Panc1 (cell line): ENCODE measurements around the gene DPEP2NB. TPM values are rescaled to one million over a fixed set of nuclear protein-coding genes. Genes with fewer than 3 reads are reported as not detected.

Experiments
- ATAC-seq: fragments of 200-7000 bp; cut with Tn5 transposase; 2 replicates; pipeline ENCODE4 v1.9.1; 2020; ENCODE audit warnings: mild to moderate bottlenecking, moderate library complexity
- BruUV-seq: library from RNA; stranded (reverse); fragments of 400-500 nt; replicated peaks from 2 replicates; lab custom pipeline; 2021; lab: Mats Ljungman, UMichigan
- CTCF ChIA-PET: fragments of 300-600 bp; sonication (Branson Sonifier 250); formaldehyde crosslinking; loops from one replicate; lab custom pipeline; 2022; ENCODE audit warnings: antibody characterized with exemption; lab: Charles Lee
- POLR2A ChIA-PET: fragments of 300-600 bp; sonication (Branson Sonifier 250); formaldehyde crosslinking; loops from one replicate; lab custom pipeline; 2022; ENCODE audit warnings: antibody characterized with exemption; lab: Charles Lee
- DNase-seq: peaks from one replicate; pipeline ENCODE4 v3.0.0-alpha.2; 2010; ENCODE audit warnings: low read depth, low spot score
- H3K27ac ChIP-seq: 2 replicates; pipeline ENCODE4 v1.5.1; 2011; ENCODE audit warnings: mild to moderate bottlenecking, low read length, inconsistent platforms
- H3K27me3 ChIP-seq: fragments of 200-500 bp; sonication (Bioruptor generic); 2 replicates; pipeline ENCODE4 v1.6.0; 2014; ENCODE audit warnings: low read length, inconsistent platforms; ENCODE audit not compliant: control insufficient read depth, insufficient read depth
- H3K36me3 ChIP-seq: fragments of 200-500 bp; sonication (Bioruptor generic); 2 replicates; pipeline ENCODE4 v1.5.1; 2014; ENCODE audit warnings: inconsistent platforms, mild to moderate bottlenecking, low read length, moderate library complexity; ENCODE audit not compliant: control insufficient read depth, insufficient read depth
- H3K4me1 ChIP-seq: 2 replicates; pipeline ENCODE4 v1.5.1; 2011; ENCODE audit warnings: inconsistent platforms, mild to moderate bottlenecking, low read length, moderate library complexity; ENCODE audit not compliant: control insufficient read depth, insufficient read depth
- H3K4me3 ChIP-seq, 2 experiments: 2 replicates each; pipeline ENCODE4 v1.5.1; 2011 to 2012; ENCODE audit warnings: low read depth in 2 of 2, low read length in 2 of 2, mild to moderate bottlenecking in 2 of 2, inconsistent platforms in 1 of 2, moderate library complexity in 1 of 2
- H3K9me3 ChIP-seq: fragments of 200-500 bp; sonication (Bioruptor generic); 2 replicates; pipeline ENCODE4 v1.5.1; 2014; ENCODE audit warnings: low read depth, mild to moderate bottlenecking, inconsistent platforms, low read length, moderate library complexity; ENCODE audit not compliant: control insufficient read depth, insufficient read depth
- CTCF ChIP-seq: fragments of 450-650 bp; IDR thresholded peaks from 2 replicates; pipeline ENCODE4 v1.5.1; 2017; ENCODE audit warnings: mild to moderate bottlenecking
- POLR2AphosphoS5 ChIP-seq: IDR thresholded peaks from 2 replicates; pipeline ENCODE4 v1.6.1; 2012; ENCODE audit warnings: mild to moderate bottlenecking, low read depth, low read length, moderate library complexity
- REST ChIP-seq, 2 experiments: IDR thresholded peaks; 2 replicates each; pipeline ENCODE4 v1.6.1; 2011 to 2012; ENCODE audit warnings: low read depth in 2 of 2, control low read depth in 1 of 2, low read length in 1 of 2, mild to moderate bottlenecking in 1 of 2, moderate library complexity in 1 of 2; ENCODE audit not compliant: insufficient read depth in 1 of 2
- SIN3A ChIP-seq: IDR thresholded peaks from 2 replicates; pipeline ENCODE4 v1.6.1; 2012; ENCODE audit warnings: low read depth, mild to moderate bottlenecking, low read length, moderate library complexity, borderline replicate concordance; ENCODE audit not compliant: insufficient read depth
- TCF7L2 ChIP-seq: IDR thresholded peaks from 2 replicates; pipeline ENCODE4 v1.6.1; 2011; ENCODE audit warnings: mild to moderate bottlenecking, low read depth, low read length, inconsistent platforms
- in situ Hi-C: cut with HindIII; loops from 2 replicates; pipeline ENCODE4 v1.10.0; 2016; ENCODE audit warnings: low sequenced_read_pairs, low pct_unique_long_range_greater_than_20kb
- intact Hi-C: fragments of 100-400 bp; cut with micrococcal nuclease; formaldehyde crosslinking; loops from one replicate; pipeline ENCODE4 v1.10.0; 2022; ENCODE audit not compliant: unreplicated experiment
- total RNA-seq: library from RNA; stranded (reverse); gene quantifications from one replicate; pipeline ENCODE4 v1.2.1, GENCODE V29; 2021; ENCODE audit not compliant: unreplicated experiment

The DPEP2NB gene
- total RNA-seq, 1 experiment from 2014 or later: not detected

GRCh38 chr16:67967958-67968399, 47.7 kb downstream of the DPEP2NB start:
- POLR2A ChIA-PET: interaction anchor here (0.5 kb wide), 2 partner anchors 26 to 236 kb away, joined by 3 to 4 read pairs; no protein-coding TSS in a partner anchor
- intact Hi-C loops: no loop called here
- BruUV-seq: no TSS peak

GRCh38 chr16:67967183-67967957, 48.3 kb downstream of the DPEP2NB start:
- ATAC-seq: no peak
- Histone ChIP-seq H3K27ac (peak overlapping the region; percentile 88), H3K4me3 (peak overlapping the region; percentile 69 to 85), H3K27me3 (no peaks in the 10 kb centered on the region), H3K4me1 (peaks cover 15% of the 10 kb centered on the region), H3K36me3 (no peaks in the 10 kb centered on the region), H3K9me3 (no peaks in the 10 kb centered on the region)
- POLR2A ChIA-PET: interaction anchor here (0.5 kb wide), 2 partner anchors 27 to 237 kb away, joined by 3 to 4 read pairs; no protein-coding TSS in a partner anchor
- TSS peak; percentile 68 for BruUV-seq
- in situ Hi-C loops (no loop called here), intact Hi-C loops (no loop called here)
- CTCF ChIA-PET: no interaction called here
- no peak for DNase-seq
- TF ChIP-seq CTCF (no peak), REST (IDR thresholded peaks at IDR 0.05; ENCODE audit: insufficient read depth in 1 of 2, low read depth in 2 of 2, low read length in 1 of 2) (no peak), POLR2AphosphoS5 (no peak), SIN3A (no peak)

More at GRCh38 chr16:67967958-67968399, 47.7 kb downstream of the DPEP2NB start:
- Histone ChIP-seq H3K36me3 (no peaks in the 10 kb centered on the region), H3K4me3 (peak overlapping the region; percentile 69 to 85), H3K4me1 (peaks cover 15% of the 10 kb centered on the region), H3K27me3 (no peaks in the 10 kb centered on the region), H3K27ac (peak overlapping the region; percentile 88), H3K9me3 (no peaks in the 10 kb centered on the region)
- in situ Hi-C loops: no loop called here
- ATAC-seq: peak; percentile 53
- no peak for DNase-seq
- TF ChIP-seq REST (IDR thresholded peaks at IDR 0.05; ENCODE audit: insufficient read depth in 1 of 2, low read depth in 2 of 2, low read length in 1 of 2) (no peak), POLR2AphosphoS5 (no peak), SIN3A (no peak), CTCF (no peak), TCF7L2 (no peak)
- CTCF ChIA-PET: no interaction called here
